HPDE6-E6E7 (cell line): Measurements from ENCODE around the gene POP4.

ENCODE experiments used
- DNase-seq: peaks from one replicate; pipeline ENCODE4 v3.0.0; 2011; ENCODE audit warnings: missing footprints; ENCODE audit errors: extremely low spot score

The POP4 gene

DNA sequence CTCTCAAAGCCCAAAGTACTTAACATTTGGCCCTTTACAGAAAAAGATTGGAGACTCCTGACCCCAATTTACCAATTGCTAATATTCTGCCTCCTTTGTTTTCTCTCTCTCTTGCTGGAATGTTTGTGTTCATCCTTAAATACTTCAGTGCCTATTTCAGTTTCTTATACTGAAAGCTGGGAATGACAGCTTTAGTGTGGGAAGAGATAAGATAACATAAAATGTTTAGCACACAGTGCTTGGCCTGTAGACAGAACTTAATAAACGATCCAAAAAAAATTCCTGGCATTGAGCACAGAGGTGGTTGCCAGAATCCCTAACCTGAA is 56.2 kb downstream of the POP4 start:
- no peak for DNase-seq

GRCh38 chr19:29662604-29663404 is 56.7 kb downstream of the POP4 start:
- DNase-seq: peak; percentile 63

- DNase-seq: peak; percentile 54
Observed at GRCh38 chr19:29663861-29664752, 58.0 kb downstream of the POP4 start.

DNA sequence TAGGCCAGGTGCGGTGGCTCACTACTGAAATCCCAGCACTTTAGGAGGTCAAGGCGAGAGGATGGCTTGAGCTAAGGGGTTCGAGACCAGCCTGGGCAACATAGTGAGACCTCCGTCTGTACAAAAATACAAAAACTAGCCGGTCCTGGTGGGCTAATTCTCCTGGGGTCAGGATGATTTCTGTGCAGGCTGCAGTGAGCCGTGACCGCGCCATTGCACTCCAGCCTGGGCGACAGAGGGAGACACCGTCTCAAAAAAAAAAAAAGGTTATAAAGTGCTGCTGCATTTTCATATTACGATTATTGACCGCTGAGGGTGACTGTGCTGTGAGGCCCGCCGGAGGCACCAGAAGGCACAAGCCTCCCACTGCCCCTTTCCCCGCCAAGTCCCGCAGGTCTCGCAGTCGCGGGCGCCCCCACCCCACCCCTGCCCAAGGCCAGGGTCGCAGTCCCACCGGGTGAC is 58.7 kb downstream of the POP4 start:
- no peak for DNase-seq

GRCh38 chr19:29665215-29665825 is 59.2 kb downstream of the POP4 start, which contains the start of gene PLEKHF1:
TSS of gene PLEKHF1 (plus strand) at chr19:29665461. CDS start at chr19:29673840, 8,379 bp downstream.
- peak; percentile 78 for DNase-seq

GRCh38 chr19:29665826-29666577 is 59.9 kb downstream of the POP4 start:
- no peak for DNase-seq
